ENCODE measurements around the gene APOBEC3B. TPM values are rescaled to one million over a fixed set of nuclear protein-coding genes. Genes with fewer than 3 reads are reported as not detected.

The APOBEC3B gene
- polyA plus RNA-seq, 1 of the 3 experiments (the other 2 are of a cell fraction): not detected

DNA sequence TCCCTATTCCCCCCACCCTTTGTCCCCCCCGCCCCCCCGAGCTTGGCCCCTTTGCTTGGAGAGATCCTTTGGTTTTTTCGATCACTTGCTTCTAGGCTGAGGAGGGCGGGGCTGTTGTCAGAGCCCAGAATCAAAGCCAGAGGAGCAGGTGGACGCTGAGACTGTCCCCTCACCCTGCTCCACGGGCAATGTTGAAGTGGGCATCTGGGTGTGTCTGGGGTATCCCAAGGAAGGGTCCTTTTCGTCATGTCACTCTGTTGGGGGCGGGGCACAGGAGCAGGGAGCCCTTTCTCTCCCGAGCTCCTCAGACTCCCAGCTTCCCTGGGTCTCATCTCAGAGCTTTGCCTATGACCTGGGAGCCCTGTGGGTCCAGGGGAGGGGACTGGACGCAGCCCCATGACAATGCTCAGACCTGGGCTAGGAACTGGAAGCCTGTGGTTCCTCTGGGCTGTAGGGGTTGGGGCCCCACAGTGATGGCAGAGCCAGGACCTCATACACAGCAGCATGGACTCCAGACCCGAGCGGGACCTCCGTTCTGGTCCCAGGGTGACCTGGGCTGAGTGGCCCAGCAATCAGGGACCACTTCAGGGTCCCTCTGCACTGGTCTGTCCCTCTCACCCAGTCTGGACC, 27.6 kb upstream of the APOBEC3B start:
- H3K4me1 ChIP-seq (ENCODE audit: control insufficient read depth in 1 of 2, insufficient read depth in 2 of 2, low read depth in 1 of 2, low read length in 1 of 2): no peaks in the 10 kb centered on the region
- no peaks in the 10 kb centered on the region for H3K9me3 ChIP-seq
- H3K27ac ChIP-seq (ENCODE audit: low read depth in 2 of 2, low read length in 1 of 2): no peak overlapping the region
- no peaks in the 10 kb centered on the region for H3F3A ChIP-seq (replicated peaks; ENCODE audit: insufficient read depth)
- DNase-seq: no peak
- 49% methylated on average over 3 of the region's 13 CpGs for WGBS (ENCODE audit: low lambda C conversion rate)
- H3K9ac ChIP-seq: no peak overlapping the region
- POLR2A ChIA-PET: no interaction called here
- H3K36me3 ChIP-seq (replicated peaks in 1 of 2; ENCODE audit: control insufficient read depth in 1 of 2, insufficient read depth in 2 of 2, low read length in 1 of 2): no peaks in the 10 kb centered on the region
- H2AFZ ChIP-seq (ENCODE audit: low read depth): no peak overlapping the region
- no peaks in the 10 kb centered on the region for H3K9me2 ChIP-seq
- no peaks in the 10 kb centered on the region for H3K27me3 ChIP-seq (ENCODE audit: insufficient read depth)
- H3K79me2 ChIP-seq (ENCODE audit: insufficient read depth): no peaks in the 10 kb centered on the region
- TF ChIP-seq, protein P1, sequence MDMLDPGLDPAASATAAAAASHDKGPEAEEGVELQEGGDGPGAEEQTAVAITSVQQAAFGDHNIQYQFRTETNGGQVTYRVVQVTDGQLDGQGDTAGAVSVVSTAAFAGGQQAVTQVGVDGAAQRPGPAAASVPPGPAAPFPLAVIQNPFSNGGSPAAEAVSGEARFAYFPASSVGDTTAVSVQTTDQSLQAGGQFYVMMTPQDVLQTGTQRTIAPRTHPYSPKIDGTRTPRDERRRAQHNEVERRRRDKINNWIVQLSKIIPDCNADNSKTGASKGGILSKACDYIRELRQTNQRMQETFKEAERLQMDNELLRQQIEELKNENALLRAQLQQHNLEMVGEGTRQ (IDR thresholded peaks at IDR 0.05; ENCODE audit: borderline replicate concordance, low read depth, low read length): no peak
- no peak for TF ChIP-seq RCOR1 (IDR thresholded peaks at IDR 0.05; ENCODE audit: low read length)
- no peak for TF ChIP-seq JUND (IDR thresholded peaks at IDR 0.05)
- no peak for TF ChIP-seq GABPA (IDR thresholded peaks at IDR 0.05; ENCODE audit: low read depth)
- TF ChIP-seq ELF1 (IDR thresholded peaks at IDR 0.05): no peak
- TF ChIP-seq EP300 (IDR thresholded peaks at IDR 0.05; ENCODE audit: borderline replicate concordance in 1 of 2, low read depth in 1 of 2, low read length in 1 of 2): no peak
- no peak for TF ChIP-seq RAD21 (IDR thresholded peaks at IDR 0.05; ENCODE audit: low read length)
- no peak for TF ChIP-seq FOSL2 (IDR thresholded peaks at IDR 0.05; ENCODE audit: borderline replicate concordance, low read depth)
- no peak overlapping the region for H3K4me2 ChIP-seq
- CTCF ChIA-PET: interaction anchor here (1.0 kb wide), 1 partner anchor 53 kb away, joined by 3 read pairs; no protein-coding TSS in a partner anchor
- no peaks in the 10 kb centered on the region for H4K20me1 ChIP-seq (ENCODE audit: insufficient read depth)
- no peak overlapping the region for H3K4me3 ChIP-seq (ENCODE audit: low read depth in 2 of 2, low read length in 1 of 2)

DNA sequence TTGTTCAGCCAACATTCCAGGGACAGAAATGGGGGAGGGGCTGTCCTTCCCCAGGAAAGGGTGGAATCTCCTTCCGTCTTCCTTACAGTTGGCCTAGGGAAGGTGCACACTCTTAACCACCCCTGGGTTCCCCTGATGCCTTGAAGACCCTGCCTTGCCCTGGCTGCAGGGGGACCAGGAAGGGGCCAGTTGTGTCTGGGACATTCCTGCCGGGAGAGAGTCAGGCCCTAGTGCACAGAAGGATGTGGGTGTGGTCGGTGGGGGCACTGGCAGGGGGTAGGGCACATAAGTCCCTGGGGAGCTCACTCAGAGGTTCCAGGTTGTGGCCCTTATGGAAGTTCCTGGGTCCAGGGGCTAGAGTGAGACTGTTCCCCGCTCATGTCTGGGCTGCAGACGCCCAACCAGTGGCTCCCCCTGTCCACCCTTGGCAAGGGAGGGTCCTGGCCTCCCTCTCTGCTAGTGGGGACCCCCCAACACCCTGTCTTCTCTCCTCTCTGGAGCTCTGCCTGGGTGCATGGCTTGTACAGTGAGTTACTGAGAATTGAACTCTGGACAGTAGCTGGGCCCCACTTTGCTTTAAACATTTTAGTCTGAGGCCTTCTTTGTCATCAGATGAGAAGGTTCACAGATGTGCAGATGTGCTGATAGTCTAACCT, 26.8 kb upstream of the APOBEC3B start:
- Histone ChIP-seq H3K36me3 (replicated peaks in 1 of 2; ENCODE audit: control insufficient read depth in 1 of 2, insufficient read depth in 2 of 2, low read length in 1 of 2) (no peaks in the 10 kb centered on the region), H3K4me1 (ENCODE audit: control insufficient read depth in 1 of 2, insufficient read depth in 2 of 2, low read depth in 1 of 2, low read length in 1 of 2) (no peaks in the 10 kb centered on the region), H3F3A (replicated peaks; ENCODE audit: insufficient read depth) (no peaks in the 10 kb centered on the region), H3K27ac (ENCODE audit: low read depth in 2 of 2, low read length in 1 of 2) (no peak overlapping the region), H2AFZ (ENCODE audit: low read depth) (no peak overlapping the region), H3K27me3 (ENCODE audit: insufficient read depth) (no peaks in the 10 kb centered on the region), H4K20me1 (ENCODE audit: insufficient read depth) (no peaks in the 10 kb centered on the region), H3K4me3 (ENCODE audit: low read depth in 2 of 2, low read length in 1 of 2) (no peak overlapping the region), H3K9me2 (no peaks in the 10 kb centered on the region), H3K79me2 (ENCODE audit: insufficient read depth) (no peaks in the 10 kb centered on the region), H3K4me2 (no peak overlapping the region), H3K9ac (no peak overlapping the region), H3K9me3 (no peaks in the 10 kb centered on the region)
- WGBS (ENCODE audit: low lambda C conversion rate): 80% methylated on average over 1 of the region's 5 CpGs
- no peak for DNase-seq
- no peak for TF ChIP-seq TCF12 (IDR thresholded peaks at IDR 0.05)
- TF ChIP-seq EZH2phosphoT487 (IDR thresholded peaks at IDR 0.05; ENCODE audit: borderline replicate concordance, low read depth): no peak
- TF ChIP-seq TEAD4 (IDR thresholded peaks at IDR 0.05; ENCODE audit: borderline replicate concordance, insufficient read depth): no peak
- no peak for TF ChIP-seq RFX5 (IDR thresholded peaks at IDR 0.05; ENCODE audit: low read length)
- TF ChIP-seq GABPA (IDR thresholded peaks at IDR 0.05; ENCODE audit: low read depth): no peak
- no peak for TF ChIP-seq SMC3 (IDR thresholded peaks at IDR 0.05; ENCODE audit: low read depth, low read length)
- ChIA-PET POLR2A (no interaction called here), CTCF (no interaction called here)
